CD4-positive, alpha-beta memory T cell (primary cell): ENCODE measurements around the gene CEMIP2. TPM values are rescaled to one million over a fixed set of nuclear protein-coding genes. Genes with fewer than 3 reads are reported as not detected.

ENCODE experiments used
- CTCF ChIA-PET: fragments of 350-600 bp; sonication (Branson Sonifier 250); formaldehyde crosslinking; loops from one replicate; lab custom pipeline; 2021; ENCODE audit warnings: inconsistent platforms; ENCODE audit not compliant: partially characterized antibody; lab: Charles Lee
- POLR2A ChIA-PET: fragments of 350-600 bp; sonication (Branson Sonifier 250); formaldehyde crosslinking; loops from one replicate; lab custom pipeline; 2021; ENCODE audit not compliant: partially characterized antibody; lab: Charles Lee
- DNase-seq, 5 donors: peaks; one replicate each; pipeline versions ENCODE4 v3.0.0 to v3.0.0-alpha.2; 2020 to 2022; ENCODE audit warnings: mixed read lengths in 1 of 5
- H3K27ac ChIP-seq: one replicate; pipeline ENCODE4 v1.7.0; 2013; ENCODE audit warnings: low read depth, low read length
- H3K27me3 ChIP-seq: 2 replicates; pipeline ENCODE4 v1.7.0; 2013; ENCODE audit warnings: mild to moderate bottlenecking, low read length, moderate library complexity; ENCODE audit not compliant: insufficient read depth
- H3K36me3 ChIP-seq: 2 replicates; pipeline ENCODE4 v1.7.0; 2013; ENCODE audit warnings: mild to moderate bottlenecking, low read length, moderate library complexity; ENCODE audit not compliant: insufficient read depth
- H3K4me1 ChIP-seq: 2 replicates; pipeline ENCODE4 v1.7.0; 2013; ENCODE audit warnings: mild to moderate bottlenecking, low read length, moderate library complexity; ENCODE audit not compliant: insufficient read depth
- H3K4me3 ChIP-seq, 2 donors: one replicate each; pipeline ENCODE4 v1.7.0; 2013; ENCODE audit warnings: low read length in 2 of 2, mild to moderate bottlenecking in 1 of 2
- H3K9me3 ChIP-seq, 2 donors: one replicate each; pipeline ENCODE4 v1.7.0; 2013; ENCODE audit warnings: low read length in 2 of 2, control low read depth in 1 of 2; ENCODE audit not compliant: control insufficient read depth in 1 of 2
- H3K27ac Mint-ChIP-seq, 7 donors: one replicate each; pipeline ENCODE4 v1.8.0; 2020 to 2021; ENCODE audit warnings: mixed read lengths in 7 of 7, mild to moderate bottlenecking in 6 of 7, inconsistent platforms in 3 of 7, moderate library complexity in 3 of 7
- H3K27me3 Mint-ChIP-seq, 2 donors: one replicate each; pipeline ENCODE4 v1.8.0; 2020 to 2021; ENCODE audit warnings: mixed read lengths in 2 of 2
- H3K36me3 Mint-ChIP-seq, 2 donors: one replicate each; pipeline ENCODE4 v1.8.0; 2020 to 2021; ENCODE audit warnings: mixed read lengths in 2 of 2, inconsistent platforms in 1 of 2, mild to moderate bottlenecking in 1 of 2
- H3K4me1 Mint-ChIP-seq, 4 donors: one replicate each; pipeline ENCODE4 v1.8.0; 2020 to 2021; ENCODE audit warnings: mixed read lengths in 4 of 4, mild to moderate bottlenecking in 1 of 4
- H3K4me3 Mint-ChIP-seq, 8 donors: one replicate each; pipeline ENCODE4 v1.8.0; 2020 to 2021; ENCODE audit warnings: mixed read lengths in 8 of 8, mild to moderate bottlenecking in 7 of 8, moderate library complexity in 6 of 8, inconsistent platforms in 3 of 8
- H3K9me3 Mint-ChIP-seq, 8 donors: one replicate each; pipeline ENCODE4 v1.8.0; 2020 to 2021; ENCODE audit warnings: mixed read lengths in 8 of 8, mild to moderate bottlenecking in 5 of 8, inconsistent platforms in 3 of 8, moderate library complexity in 1 of 8
- intact Hi-C: fragments of 100-400 bp; cut with micrococcal nuclease; formaldehyde crosslinking; loops from one replicate; pipeline ENCODE4 v1.15.1; 2023
- polyA plus RNA-seq, 2 donors: library from polyadenylated mRNA; unstranded; fragments of 300-500 nt; fragmentation: Illumina TruSeq; gene quantifications; one replicate each; pipeline ENCODE4 v1.2.3, GENCODE V29; 2021
- total RNA-seq, 2 experiments: library from RNA; stranded (reverse); gene quantifications; one replicate each; pipeline ENCODE4 v1.2.3, GENCODE V29; 2021

The CEMIP2 gene
- total and polyA plus RNA-seq, 4 experiments from 2014 or later = 10.0 to 89.4 (median 50.7) TPM

GRCh38 chr9:71729816-71730526 is 38.3 kb downstream of the CEMIP2 start:
- POLR2A ChIA-PET = no interaction called here

DNA sequence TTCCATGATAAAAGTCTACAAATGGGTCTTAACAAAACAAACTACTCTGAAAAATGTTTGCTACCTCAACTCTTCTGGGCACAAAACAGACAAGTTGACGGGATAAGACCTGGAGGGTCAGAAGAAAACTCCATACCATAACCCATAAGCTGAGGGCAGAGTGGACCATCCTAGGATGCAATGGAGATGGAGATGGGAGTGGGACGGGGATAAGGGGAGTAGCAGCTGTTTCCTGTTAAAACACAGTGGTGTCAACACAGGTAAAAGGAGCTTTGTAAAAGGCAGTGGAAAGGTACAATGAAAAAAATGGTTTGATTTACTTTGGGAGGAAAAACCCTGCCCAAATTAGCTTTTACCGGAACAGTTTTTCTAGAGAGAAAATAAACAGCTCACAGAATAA is 41.6 kb downstream of the CEMIP2 start:
- H3K4me3 Mint-ChIP-seq = no peak overlapping the region
- Histone ChIP-seq H3K4me1 (no peaks in the 10 kb centered on the region), H3K9me3 (no peaks in the 10 kb centered on the region), H3K27me3 (no peaks in the 10 kb centered on the region), H3K36me3 (peaks cover 62% of the 10 kb centered on the region), H3K4me3 (no peak overlapping the region), H3K27ac (no peak overlapping the region)
- H3K4me1 Mint-ChIP-seq = peaks cover 0 to 4% (median 0%) of the 10 kb centered on the region in 4 donors
- ChIA-PET POLR2A (interaction anchor here (0.8 kb wide), 1 partner anchor 42 kb away, joined by 4 read pairs; the partner anchor contains the start of gene CEMIP2), CTCF (interaction anchor here (0.8 to 1.6 kb wide), 4 partner anchors 10 to 312 kb away, joined by 3 to 4 read pairs (median 4); no protein-coding TSS in a partner anchor)
- intact Hi-C loops = no loop called here
- H3K27me3 Mint-ChIP-seq = no peaks in the 10 kb centered on the region
- H3K9me3 Mint-ChIP-seq = no peaks in the 10 kb centered on the region
- peak overlapping the region in 1 of 7 donors; percentile 62 for H3K27ac Mint-ChIP-seq
- DNase-seq = no peak
- peaks cover 71 to 77% of the 10 kb centered on the region in 2 donors for H3K36me3 Mint-ChIP-seq

More at GRCh38 chr9:71729816-71730526, 38.3 kb downstream of the CEMIP2 start:
- CTCF ChIA-PET = no interaction called here
- Histone ChIP-seq H3K4me3 (no peak overlapping the region), H3K9me3 (no peaks in the 10 kb centered on the region), H3K27ac (no peak overlapping the region), H3K36me3 (peaks cover 54% of the 10 kb centered on the region), H3K27me3 (no peaks in the 10 kb centered on the region), H3K4me1 (no peaks in the 10 kb centered on the region)
- H3K36me3 Mint-ChIP-seq = peaks cover 67 to 79% of the 10 kb centered on the region in 2 donors
- no peak for DNase-seq
- H3K4me1 Mint-ChIP-seq = peaks cover 0 to 4% (median 1%) of the 10 kb centered on the region in 4 donors
- intact Hi-C loops = no loop called here
- peaks cover 0 to 2% (median 0%) of the 10 kb centered on the region in 8 donors for H3K9me3 Mint-ChIP-seq
- H3K27me3 Mint-ChIP-seq = no peaks in the 10 kb centered on the region
- no peak overlapping the region for H3K4me3 Mint-ChIP-seq
- H3K27ac Mint-ChIP-seq = peak overlapping the region in 1 of 7 donors; percentile 77

DNA sequence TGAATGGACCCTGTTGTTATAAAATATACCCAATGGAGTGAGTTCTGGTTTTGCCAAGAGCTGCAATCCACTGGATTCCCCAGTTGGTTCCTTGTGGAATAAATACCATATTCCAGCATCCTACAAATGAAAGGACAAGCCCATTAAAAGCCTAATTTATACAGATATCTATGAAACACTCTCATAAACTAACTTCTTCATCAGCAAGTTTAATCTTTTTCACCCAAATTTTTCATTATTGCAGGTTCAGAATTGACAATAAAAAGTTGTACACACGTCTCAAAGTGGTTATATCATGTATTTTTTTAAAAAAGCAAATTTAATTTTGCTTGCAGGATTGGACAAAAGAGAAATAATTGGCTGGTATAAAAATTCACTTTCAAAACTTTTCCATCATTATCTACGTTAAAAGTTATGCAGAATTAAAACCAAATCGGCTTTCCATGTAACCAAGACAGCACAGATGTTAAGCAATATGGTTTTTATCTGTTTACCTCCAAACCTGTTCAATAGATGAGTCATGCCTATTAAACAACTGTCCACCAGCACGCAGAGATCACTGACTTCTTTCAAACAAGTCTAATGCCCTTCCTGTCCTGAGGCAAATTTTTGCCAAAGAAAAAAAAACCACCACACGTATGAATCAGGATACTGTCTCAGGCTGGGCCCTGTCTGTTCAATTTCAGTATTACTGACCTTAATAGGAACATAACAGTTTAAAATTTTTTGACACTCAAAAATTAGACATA is 42.5 kb downstream of the CEMIP2 start:
- no peaks in the 10 kb centered on the region for H3K9me3 Mint-ChIP-seq
- H3K4me3 ChIP-seq = no peak overlapping the region
- no peaks in the 10 kb centered on the region for H3K4me1 ChIP-seq
- ChIA-PET CTCF (interaction anchor here (1.1 kb wide), 1 partner anchor 93 kb away, joined by 3 read pairs; no protein-coding TSS in a partner anchor), POLR2A (interaction anchor here (0.8 kb wide), 1 partner anchor 40 kb away, joined by 3 read pairs; no protein-coding TSS in a partner anchor)
- peaks cover 0 to 4% (median 0%) of the 10 kb centered on the region in 4 donors for H3K4me1 Mint-ChIP-seq
- H3K27ac ChIP-seq = no peak overlapping the region
- no peaks in the 10 kb centered on the region for H3K27me3 ChIP-seq
- H3K36me3 ChIP-seq = peaks cover 58% of the 10 kb centered on the region
- peak overlapping the region in 1 of 7 donors; percentile 8 for H3K27ac Mint-ChIP-seq
- no peak for DNase-seq
- intact Hi-C loops = loop anchor here (2.0 kb wide), 1 partner anchor 43 kb away; the partner anchor contains the start of gene CEMIP2
- peaks cover 67 to 78% of the 10 kb centered on the region in 2 donors for H3K36me3 Mint-ChIP-seq
- no peaks in the 10 kb centered on the region for H3K27me3 Mint-ChIP-seq
- no peaks in the 10 kb centered on the region for H3K9me3 ChIP-seq
- H3K4me3 Mint-ChIP-seq = no peak overlapping the region

- Histone ChIP-seq H3K27me3 (no peaks in the 10 kb centered on the region), H3K27ac (no peak overlapping the region), H3K9me3 (no peaks in the 10 kb centered on the region), H3K4me3 (no peak overlapping the region), H3K4me1 (no peaks in the 10 kb centered on the region), H3K36me3 (peaks cover 58% of the 10 kb centered on the region)
- ChIA-PET CTCF (interaction anchor here (1.5 kb wide), 1 partner anchor 118 kb away, joined by 3 read pairs; no protein-coding TSS in a partner anchor), POLR2A (no interaction called here)
- intact Hi-C loops = no loop called here
- H3K36me3 Mint-ChIP-seq = peaks cover 50 to 72% of the 10 kb centered on the region in 2 donors
- H3K4me1 Mint-ChIP-seq = peaks cover 0 to 8% (median 4%) of the 10 kb centered on the region in 4 donors
- H3K4me3 Mint-ChIP-seq = no peak overlapping the region
- no peaks in the 10 kb centered on the region for H3K27me3 Mint-ChIP-seq
- no peak overlapping the region for H3K27ac Mint-ChIP-seq
- no peaks in the 10 kb centered on the region for H3K9me3 Mint-ChIP-seq
- no peak for DNase-seq
These were observed 46.5 kb downstream of the CEMIP2 start for GRCh38 chr9:71721855-71722254.

GRCh38 chr9:71719562-71719961 is 48.8 kb downstream of the CEMIP2 start:
- Histone ChIP-seq H3K27ac (no peak overlapping the region), H3K9me3 (no peaks in the 10 kb centered on the region), H3K4me3 (no peak overlapping the region), H3K36me3 (peaks cover 44% of the 10 kb centered on the region), H3K27me3 (no peaks in the 10 kb centered on the region), H3K4me1 (no peaks in the 10 kb centered on the region)
- ChIA-PET POLR2A (interaction anchor here (1.7 kb wide), 1 partner anchor 49 kb away, joined by 4 read pairs; no protein-coding TSS in a partner anchor), CTCF (interaction anchor here (1.0 to 2.6 kb wide), 5 partner anchors 50 to 115 kb away, joined by 3 to 12 read pairs (median 10); no protein-coding TSS in a partner anchor)
- Mint-ChIP-seq H3K9me3 (no peaks in the 10 kb centered on the region), H3K36me3 (peaks cover 41 to 55% of the 10 kb centered on the region in 2 donors), H3K27me3 (no peaks in the 10 kb centered on the region), H3K27ac (peak overlapping the region in 3 of 7 donors; percentile 19 to 44 (median 32)), H3K4me1 (peaks cover 0 to 11% (median 5%) of the 10 kb centered on the region in 4 donors), H3K4me3 (no peak overlapping the region)
- intact Hi-C loops = no loop called here
- DNase-seq = no peak

DNA sequence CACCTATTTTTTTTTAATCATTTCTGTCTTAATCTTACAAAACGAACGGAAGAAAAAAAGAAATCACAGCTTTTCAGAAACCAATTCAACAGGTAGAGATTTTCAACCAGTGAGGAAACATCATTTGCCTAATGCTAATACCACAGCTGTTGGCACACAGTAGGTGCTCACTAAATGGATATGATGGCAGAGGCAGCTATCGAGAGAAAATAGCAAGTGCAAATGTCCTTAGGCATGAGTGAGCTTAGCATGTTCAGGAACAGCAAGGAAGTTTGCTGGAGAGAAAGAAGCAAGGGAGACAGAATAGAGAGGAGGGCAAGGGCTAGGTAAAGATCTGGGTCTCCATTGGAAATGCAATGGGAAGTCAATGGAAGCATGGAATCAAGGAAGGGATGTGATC is 49.2 kb downstream of the CEMIP2 start:
- no peak overlapping the region for H3K4me3 Mint-ChIP-seq
- intact Hi-C loops = no loop called here
- H3K4me3 ChIP-seq = no peak overlapping the region
- H3K27me3 Mint-ChIP-seq = no peaks in the 10 kb centered on the region
- DNase-seq = no peak
- no peak overlapping the region for H3K27ac ChIP-seq
- peaks cover 41 to 56% of the 10 kb centered on the region in 2 donors for H3K36me3 Mint-ChIP-seq
- H3K36me3 ChIP-seq = peaks cover 48% of the 10 kb centered on the region
- H3K27me3 ChIP-seq = no peaks in the 10 kb centered on the region
- POLR2A ChIA-PET = interaction anchor here (1.7 kb wide), 1 partner anchor 50 kb away, joined by 4 read pairs; no protein-coding TSS in a partner anchor
- H3K9me3 ChIP-seq = no peaks in the 10 kb centered on the region
- peak overlapping the region in 3 of 7 donors; percentile 28 to 60 (median 32) for H3K27ac Mint-ChIP-seq
- no peaks in the 10 kb centered on the region for H3K9me3 Mint-ChIP-seq
- CTCF ChIA-PET = interaction anchor here (1.0 to 2.6 kb wide), 4 partner anchors 88 to 114 kb away, joined by 3 to 12 read pairs (median 11); no protein-coding TSS in a partner anchor
- peaks cover 0 to 11% (median 5%) of the 10 kb centered on the region in 4 donors for H3K4me1 Mint-ChIP-seq
- H3K4me1 ChIP-seq = no peaks in the 10 kb centered on the region
